ENCODE measurements around the gene CHST5. TPM values are rescaled to one million over a fixed set of nuclear protein-coding genes. Genes with fewer than 3 reads are reported as not detected.
"Not testable (repeated sequence)": the region's sequence is repeated elsewhere in the genome, so short reads cannot be mapped to it uniquely, and the experiment has no call there.

The CHST5 gene
- total RNA-seq, 1 donor from 2014 or later: not detected

GRCh38 chr16:75552951-75553350, 17.0 kb upstream of the CHST5 start:
- peak; percentile 19 for DNase-seq (ENCODE audit: low read depth, low spot score)

GRCh38 chr16:75550211-75550662, 14.3 kb upstream of the CHST5 start:
- DNase-seq (ENCODE audit: low read depth, low spot score): peak; percentile 79

GRCh38 chr16:75548456-75548855, 12.5 kb upstream of the CHST5 start:
- not testable (repeated sequence) for DNase-seq (ENCODE audit: low read depth, low spot score)

DNA sequence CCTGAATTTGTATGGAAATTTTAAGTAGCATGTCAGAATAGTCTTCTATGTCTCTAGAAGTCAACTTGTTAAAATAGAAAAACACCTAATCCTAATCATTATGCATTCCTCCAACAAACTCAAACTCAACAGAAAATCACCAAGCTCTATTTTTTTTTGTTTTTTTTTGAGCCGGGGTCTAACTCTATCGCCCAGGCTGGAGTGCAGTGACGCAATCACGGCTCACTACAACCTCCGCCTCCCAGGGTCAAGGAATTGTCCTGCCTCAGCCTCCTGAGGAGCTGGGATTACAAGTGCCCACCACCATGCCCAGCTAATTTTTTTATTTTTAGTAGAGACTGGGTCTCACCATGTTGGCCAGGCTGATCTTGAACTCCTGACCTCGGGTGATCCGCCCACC, 10.4 kb upstream of the CHST5 start:
- DNase-seq (ENCODE audit: low read depth, low spot score): no peak

- DNase-seq (ENCODE audit: low read depth, low spot score): not testable (repeated sequence)
These were observed 10.0 kb upstream of the CHST5 start for GRCh38 chr16:75545879-75546278.

DNA sequence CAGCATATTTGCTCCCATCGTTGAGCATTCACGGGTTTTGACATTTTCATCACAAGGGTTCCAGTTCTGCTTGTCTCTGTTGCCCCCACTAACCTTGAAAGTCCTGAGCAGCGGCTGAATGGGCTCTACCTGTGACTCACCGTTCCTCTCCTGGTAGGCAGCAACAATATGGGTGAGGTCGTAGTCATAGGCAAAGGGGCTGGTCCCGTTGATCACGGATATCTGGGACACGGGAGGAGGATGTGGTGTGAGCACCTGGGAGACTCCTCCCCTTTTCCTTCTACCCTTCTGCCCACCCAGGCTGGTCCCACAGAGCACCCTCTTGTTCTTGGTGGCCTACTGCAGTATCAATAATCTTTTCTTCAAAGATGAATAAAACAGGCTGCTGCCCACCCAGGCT, 6.6 kb upstream of the CHST5 start:
- not testable (repeated sequence) for DNase-seq (ENCODE audit: low read depth, low spot score)

- DNase-seq (ENCODE audit: low read depth, low spot score): no peak
These were observed 5.3 kb upstream of the CHST5 start for GRCh38 chr16:75541236-75541635.

DNA sequence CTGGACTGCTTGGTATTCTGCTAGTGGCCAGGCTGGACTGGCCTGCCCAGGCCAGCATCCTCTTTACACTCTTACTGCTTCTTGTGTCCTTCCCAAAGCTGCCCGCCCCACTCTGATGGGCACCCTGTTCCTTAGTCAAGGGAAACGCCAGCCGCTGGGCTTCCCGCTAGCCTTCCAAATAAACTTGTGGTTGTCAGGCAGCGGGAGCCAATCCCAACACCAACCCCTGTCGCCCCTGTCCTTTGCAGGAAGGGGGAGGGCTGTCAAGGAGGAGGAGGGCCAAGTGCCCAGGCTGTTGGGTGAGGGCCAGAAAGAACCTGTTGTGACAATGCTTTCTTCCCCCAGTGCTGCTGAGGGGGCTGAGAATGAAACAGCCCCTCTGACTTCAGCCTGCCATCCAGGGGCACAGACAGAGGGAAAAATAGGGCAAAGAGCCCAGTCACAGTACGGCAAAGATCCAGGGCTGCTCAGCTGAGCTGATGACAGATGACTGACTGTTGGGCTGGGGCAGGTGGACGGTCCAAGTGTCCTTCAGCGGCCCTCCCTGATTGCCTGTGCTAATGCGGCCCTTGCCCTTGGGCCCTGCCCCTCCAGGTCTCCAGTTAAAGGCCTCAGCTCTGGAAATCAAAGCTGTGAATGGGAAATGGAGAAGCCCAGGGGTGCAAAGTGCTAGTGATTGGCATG, 3.1 kb upstream of the CHST5 start:
- DNase-seq (ENCODE audit: low read depth, low spot score): not testable (repeated sequence)

GRCh38 chr16:75537776-75538175, 1.9 kb upstream of the CHST5 start:
- no peak for DNase-seq (ENCODE audit: low read depth, low spot score)

- DNase-seq (ENCODE audit: low read depth, low spot score): no peak
These were observed 581 bp downstream of the CHST5 start for GRCh38 chr16:75535211-75535843.

DNA sequence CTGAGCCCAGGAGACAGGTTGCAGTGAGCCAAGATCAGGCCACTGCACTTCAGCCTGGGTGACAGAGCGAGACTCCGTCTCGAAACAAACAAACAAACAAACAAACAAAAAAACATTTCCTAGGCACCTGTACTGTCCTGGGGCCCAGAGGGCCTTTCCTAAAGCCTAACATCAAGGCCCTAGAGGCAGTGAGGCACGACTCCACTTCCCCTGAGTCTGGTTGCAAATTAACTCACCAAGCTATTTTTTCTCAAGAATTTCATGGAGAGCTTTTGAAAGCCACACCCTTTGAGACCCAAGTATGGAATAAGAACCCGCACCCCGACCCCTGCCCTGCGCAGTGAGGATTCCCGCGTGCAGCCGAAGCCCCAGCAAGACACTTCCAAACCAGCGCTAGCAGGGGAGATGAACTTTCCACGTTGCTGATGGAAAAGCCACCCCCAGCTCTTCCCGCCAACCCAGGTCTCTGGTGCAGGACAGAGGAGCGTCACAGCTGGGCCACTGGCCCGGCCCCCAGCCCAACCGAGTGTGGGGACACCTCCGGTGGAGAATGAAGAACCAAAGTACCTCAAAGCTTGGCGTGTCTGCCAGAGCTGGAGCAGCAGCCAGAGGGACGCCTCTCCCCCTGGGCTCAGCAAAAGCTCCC, 1.2 kb downstream of the CHST5 start:
- no peak for DNase-seq (ENCODE audit: low read depth, low spot score)

DNA sequence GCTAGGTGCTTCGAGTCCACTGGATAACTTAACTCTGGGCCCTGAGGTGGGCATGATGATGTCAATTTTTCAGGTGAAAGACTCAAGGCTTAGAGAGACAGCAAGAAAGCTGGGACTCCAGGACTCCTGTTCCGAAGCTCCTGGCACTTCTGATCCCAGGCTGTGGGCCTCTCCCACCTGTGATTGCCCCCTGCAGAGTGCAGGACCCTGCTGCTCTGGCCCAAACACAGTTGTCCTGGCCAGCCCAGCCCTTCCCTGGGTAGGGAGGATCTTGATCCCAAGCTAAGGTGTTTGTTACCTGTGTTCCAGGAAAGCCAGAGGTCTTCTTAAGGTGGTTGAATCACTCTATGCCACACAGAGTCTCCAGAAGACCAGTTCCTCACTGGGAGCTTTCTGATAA, 3.1 kb downstream of the CHST5 start:
- no peak for DNase-seq (ENCODE audit: low read depth, low spot score)

GRCh38 chr16:75532142-75532765, 3.7 kb downstream of the CHST5 start:
- no peak for DNase-seq (ENCODE audit: low read depth, low spot score)

GRCh38 chr16:75529959-75530358, 5.9 kb downstream of the CHST5 start:
- DNase-seq (ENCODE audit: low read depth, low spot score): no peak

DNA sequence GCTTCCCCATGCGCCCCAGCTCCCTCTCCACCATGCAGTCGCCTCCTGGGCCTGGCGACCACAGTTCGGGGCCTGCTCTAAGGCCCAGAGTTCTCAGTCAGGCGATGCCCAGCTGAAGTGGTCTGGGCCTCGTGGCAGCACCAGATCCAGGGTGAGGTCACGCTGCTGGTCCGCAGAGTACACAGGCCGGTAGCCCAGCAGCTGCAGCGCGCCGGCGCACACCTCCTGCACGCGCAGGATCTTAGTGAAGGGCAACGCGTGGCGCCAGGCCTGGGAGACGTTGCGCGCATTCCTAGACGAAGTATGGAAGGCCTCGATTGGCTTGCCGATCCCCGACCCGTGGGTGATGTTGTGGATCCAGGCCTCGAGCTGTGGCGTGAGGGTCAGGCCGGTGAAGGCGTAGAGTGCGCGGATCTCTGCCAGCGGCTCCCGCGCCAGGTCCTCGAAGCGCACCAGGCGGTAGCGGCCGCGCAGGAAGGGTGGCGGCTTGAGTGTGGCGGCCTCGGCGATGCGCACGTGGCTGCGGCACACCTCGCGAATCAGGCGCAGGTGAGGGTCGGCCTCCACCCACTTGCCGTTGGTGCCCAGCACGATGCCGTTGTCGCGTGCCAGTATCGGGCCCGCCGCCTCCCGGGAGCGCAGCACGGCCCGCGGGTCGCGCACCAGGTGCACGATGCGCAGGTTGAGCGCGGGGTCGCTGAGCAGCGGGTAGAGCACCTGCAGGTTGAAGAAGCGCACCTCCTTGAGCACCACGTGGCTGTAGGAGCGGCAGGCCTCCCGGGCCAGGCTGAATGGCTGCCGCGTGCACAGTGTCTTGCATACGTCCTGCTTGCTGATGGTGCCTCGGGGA, 6.6 kb downstream of the CHST5 start:
- DNase-seq (ENCODE audit: low read depth, low spot score): no peak

DNA sequence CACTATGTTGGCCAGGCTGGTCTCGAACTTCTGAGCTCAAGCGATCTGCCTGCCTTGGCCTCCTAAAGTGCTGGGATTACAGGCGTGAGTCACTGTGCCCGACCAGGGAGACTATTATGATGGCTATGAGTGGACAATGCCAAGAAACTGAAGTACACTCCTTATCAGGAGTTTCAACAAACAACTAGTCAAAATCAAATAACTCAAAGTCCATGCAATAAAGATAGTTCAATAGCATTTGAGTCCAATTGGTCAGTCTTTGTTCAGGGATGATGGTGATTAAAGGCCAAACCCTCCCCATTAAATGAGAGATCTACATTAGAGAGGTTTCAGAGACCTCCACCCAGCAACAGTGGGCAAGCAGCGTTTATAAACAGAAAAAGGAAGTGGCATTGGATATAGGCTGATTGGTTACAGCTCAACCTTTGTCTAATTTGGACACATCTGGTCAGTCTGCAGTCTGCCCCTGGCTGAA, 8.0 kb downstream of the CHST5 start:
- no peak for DNase-seq (ENCODE audit: low read depth, low spot score)

GRCh38 chr16:75526032-75526790, 9.7 kb downstream of the CHST5 start:
- DNase-seq (ENCODE audit: low read depth, low spot score): no peak

DNA sequence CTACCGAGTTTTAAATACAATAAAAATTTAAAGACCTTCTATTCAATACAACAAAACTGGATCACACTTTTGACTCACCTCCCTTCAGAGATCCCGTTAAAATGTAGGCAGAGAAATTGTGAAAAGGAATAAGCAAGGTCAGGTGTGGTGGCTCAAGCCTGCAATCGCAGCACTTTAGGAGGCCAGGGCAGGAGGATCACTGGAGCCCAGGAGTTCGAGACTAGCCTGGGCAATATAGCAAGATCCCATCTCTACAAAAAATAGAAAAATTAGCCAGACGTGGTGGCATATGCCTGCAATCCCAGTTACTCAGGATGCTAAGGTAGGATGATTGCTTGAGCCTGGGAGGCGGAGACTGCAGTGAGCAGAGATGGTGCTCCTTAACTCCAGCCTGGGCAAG, 16.7 kb downstream of the CHST5 start:
- no peak for DNase-seq (ENCODE audit: low read depth, low spot score)

- DNase-seq (ENCODE audit: low read depth, low spot score): not testable (repeated sequence)
These were observed 19.5 kb downstream of the CHST5 start for GRCh38 chr16:75516189-75516966.

GRCh38 chr16:75514296-75514695, 21.6 kb downstream of the CHST5 start:
- DNase-seq (ENCODE audit: low read depth, low spot score): no peak

Measured in pulmonary artery endothelial cell (primary cell).